Nucleus accumbens (tissue), 56 donors: Measurements from ENCODE around the gene OPCML.

ENCODE experiments used
- DNase-seq, 56 donors: peaks; one replicate each; lab custom pipeline; 2025; lab: John Stamatoyannopoulos, UW

Gene OPCML

DNA sequence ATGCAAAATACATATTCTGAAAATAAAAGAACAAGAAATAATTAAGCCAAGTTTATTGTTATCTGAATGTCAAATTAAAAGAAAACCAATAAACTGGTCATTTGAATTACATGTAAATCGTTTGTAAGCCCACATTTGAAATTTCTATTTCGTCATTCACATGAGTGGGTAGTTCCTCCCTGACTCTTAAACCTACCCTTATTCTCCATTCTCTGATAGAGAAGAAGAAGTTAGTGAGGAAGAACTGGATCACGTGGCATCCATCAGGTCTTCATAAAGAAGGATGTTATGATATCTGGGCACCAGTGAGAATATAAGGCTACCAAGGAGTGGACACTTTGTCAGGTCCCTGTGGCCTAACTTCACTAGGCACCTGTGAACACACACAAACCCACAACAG is 328.1 kb downstream of the OPCML start:
- DNase-seq = no peak

DNA sequence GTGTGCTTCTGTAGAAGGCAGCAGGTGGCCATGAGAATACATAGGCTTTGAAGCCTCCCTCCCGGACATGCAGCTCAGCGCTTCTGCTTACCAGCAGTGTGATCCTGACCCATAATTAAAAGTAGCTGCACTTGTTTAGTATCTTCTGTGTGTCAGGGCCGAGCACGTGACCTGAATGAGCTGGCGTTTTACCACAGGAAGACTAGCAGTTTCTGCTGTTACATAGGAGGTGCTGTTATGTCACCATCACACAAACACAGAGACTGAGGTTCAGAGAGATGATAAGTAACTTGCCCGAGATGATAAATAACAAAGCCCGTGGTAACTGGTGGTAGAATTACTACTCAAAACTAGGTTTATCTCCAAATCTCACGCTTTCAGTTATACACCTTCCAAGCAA is 329.5 kb downstream of the OPCML start:
- no peak for DNase-seq

DNA sequence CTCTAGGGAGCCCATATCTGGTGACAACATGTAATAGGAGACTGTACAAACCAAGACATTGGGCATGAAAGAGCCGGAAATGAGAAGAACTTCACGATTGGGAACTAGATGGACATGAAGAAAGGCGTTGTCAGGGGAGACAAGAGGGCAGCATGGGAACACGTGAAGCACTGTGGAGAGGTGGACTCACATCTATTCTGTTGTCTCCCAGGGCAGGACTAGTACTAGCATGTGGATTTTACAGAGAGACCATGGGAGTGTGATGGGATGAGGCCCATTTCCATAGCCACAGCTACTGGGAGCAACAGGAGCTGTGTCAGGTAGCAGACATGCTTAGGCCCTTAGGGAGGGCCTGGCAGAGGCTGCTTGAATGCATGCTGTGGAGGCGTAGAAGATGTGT is 333.9 kb downstream of the OPCML start:
- no peak for DNase-seq

DNA sequence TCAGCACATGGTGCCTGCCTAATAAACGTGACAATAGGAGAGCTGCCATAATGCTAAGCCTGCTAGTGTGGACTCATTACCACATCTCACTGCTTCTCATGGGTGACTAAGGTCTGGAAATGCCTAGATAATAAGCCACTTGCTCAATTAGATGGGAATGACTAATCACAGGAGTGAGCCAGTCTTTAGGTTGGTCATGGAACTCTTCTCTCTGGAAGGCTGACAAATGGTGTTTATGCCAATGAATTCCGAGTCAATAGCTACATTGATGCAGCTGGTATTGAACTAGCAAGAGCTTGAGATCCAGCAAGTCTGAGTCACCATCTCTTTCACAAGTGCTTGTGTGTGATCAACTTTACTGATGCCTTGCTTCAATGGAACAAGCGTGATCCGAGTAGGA is 334.9 kb downstream of the OPCML start:
- DNase-seq = peak in 1 of 56 donors; percentile 2

DNA sequence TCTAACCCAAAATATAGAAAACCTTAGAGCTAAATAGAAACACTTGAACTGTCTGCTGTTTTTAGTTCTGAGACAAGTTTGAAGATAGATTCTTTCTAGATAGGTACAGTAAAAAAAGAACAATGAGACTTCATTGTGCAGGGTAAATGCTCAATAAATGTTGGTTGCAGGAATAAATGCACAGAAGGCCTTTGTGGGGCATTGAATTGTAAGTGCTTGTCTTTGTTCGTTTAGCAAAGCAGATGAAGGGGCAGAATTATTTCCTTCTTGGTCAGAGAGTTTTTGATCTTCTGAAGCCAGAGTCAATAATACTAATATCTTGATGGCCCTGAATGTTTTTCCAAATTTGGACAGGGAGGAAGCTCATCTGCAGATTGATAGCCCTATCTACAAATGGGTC is 340.4 kb downstream of the OPCML start:
- no peak for DNase-seq

DNA sequence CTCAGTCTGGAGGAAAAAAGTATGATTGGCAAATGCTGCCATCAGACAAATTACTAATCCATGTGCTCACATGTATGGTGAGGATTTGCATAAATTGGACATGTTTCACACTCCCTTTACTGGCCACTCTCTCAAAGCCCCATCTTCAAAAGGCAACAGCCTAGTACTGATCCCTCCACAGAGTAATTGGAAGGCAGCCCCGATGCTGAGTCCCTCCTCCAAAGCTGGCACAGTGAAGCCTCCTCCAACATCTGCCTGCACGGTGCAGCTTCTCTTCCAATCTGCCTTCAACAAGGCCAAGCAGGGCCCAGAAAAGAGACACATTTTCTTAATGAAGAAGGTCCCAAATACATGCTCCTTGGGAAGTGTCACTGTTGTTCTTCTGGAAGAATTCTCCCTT is 350.6 kb downstream of the OPCML start:
- DNase-seq = no peak

DNA sequence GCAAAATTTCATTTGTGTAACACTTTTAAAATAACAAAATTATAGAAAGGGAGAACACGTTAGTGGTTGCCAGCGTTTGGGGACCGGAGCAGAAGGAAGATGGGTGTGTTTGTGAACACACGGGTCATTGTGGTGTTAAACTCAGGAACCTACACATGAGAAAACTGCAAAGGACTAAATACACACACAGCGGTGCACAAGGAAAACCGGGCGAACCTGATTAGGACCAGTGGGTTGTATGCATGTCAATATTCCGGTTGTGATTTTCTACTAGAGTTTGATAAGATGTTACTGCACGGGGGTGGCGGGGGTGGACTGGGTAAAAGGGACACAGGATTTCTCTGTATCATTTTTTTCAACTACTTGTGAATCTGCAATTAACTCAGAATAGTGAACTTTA is 351.2 kb downstream of the OPCML start:
- DNase-seq = no peak

DNA sequence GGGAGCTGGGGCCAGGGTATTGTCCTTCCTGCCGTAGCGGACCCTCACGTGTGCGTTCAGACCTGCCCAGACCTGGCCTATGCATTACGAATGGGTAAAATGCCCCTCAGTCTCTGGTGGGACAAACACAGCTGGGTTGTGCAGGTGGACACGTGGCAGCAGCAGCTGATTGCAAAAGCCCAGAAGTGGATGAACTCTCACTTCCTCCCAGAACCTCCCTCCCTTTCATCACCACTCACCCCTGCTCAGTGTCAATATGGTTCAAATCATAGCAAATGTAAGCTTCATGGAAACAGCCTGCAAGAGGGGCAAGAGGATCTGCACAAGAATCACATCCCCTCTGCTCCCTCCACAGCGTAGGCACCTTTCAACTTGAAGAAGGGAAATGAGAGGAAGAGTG is 352.1 kb downstream of the OPCML start:
- no peak for DNase-seq

DNA sequence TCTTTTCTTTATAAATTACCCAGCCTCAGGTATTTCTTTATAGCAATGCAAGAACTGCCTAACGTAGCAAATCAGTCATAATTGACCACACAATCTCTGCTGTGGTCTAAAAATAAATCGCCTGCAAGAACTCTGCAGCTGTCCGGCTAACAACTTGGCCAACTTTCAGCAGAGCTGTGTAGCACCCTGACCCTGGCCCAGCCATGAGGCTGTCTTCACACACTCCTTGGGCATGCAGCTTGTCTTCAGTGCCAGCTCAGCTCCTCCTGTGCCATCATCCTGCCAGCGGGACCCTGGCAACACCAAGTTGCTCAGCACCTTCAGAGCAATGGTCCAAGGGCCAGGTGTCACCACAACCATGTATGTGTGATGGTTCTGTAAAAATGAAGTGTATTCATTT is 355.6 kb downstream of the OPCML start:
- DNase-seq = no peak

DNA sequence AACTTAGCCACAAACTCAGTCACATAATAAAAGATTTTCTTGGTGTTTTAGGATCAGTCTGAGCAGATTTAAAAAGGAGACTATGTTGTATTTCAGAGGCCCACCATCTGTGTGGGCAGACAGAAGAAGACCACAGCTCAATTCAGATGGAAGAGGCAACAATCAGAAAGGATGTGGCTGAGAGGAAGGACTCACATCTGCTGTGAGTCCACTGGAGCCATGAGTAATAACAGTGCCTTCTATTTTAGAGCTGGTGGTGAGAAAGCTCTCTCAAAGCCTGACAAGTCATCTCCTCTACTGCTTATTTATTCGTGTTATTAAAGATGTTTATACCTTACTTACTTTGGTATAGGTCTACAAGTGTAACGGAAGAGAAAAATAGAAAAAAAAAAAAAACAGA is 357.2 kb downstream of the OPCML start:
- DNase-seq = no peak

DNA sequence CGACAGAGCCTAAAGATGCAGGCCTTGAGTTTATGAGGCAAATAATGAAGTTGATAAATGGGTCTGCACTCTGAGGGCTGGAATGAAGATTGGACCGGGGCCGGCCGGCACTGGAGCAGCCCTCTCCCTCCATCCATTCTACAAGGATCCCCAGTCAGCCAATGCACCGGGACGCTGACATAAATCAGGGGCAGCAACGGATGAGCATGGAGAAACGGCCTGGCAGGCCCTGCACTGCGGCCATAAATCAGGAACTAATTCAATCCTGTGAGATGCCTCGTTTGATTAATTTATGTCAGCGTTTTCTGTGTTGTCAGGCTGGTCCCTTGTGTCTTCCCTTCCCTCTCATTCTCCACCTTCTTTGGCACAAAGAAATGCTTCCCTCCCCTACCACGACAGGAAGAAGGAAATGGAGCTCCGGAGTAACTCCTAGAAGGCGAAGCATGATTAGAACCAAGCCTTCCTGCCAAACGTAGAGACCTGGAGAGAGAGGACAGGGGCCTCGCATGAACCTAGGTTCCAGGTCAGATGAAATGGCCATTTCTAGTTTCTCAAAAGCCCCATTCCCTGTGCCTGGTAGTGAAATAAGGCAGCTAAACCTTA is 358.4 kb downstream of the OPCML start:
- DNase-seq = no peak

DNA sequence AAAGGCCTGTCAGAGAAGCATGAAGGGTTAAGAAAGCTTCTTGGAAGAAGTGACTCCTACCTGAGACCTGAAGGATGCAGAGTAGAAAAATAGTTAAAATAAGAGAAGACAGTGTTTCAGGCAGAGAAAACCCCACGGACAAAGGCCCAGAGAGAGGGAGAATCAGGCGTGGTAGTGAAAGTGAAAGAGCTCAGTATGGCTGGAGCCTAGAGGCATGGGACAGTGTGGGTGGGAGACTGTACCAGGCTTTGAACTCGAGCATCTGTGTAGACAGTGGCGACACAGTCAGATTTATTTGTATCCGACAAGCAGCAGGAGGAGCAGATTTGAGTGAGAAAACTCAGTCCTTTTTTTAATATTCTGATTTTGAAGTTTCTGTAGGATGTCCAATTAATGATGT is 360.0 kb downstream of the OPCML start:
- no peak for DNase-seq

DNA sequence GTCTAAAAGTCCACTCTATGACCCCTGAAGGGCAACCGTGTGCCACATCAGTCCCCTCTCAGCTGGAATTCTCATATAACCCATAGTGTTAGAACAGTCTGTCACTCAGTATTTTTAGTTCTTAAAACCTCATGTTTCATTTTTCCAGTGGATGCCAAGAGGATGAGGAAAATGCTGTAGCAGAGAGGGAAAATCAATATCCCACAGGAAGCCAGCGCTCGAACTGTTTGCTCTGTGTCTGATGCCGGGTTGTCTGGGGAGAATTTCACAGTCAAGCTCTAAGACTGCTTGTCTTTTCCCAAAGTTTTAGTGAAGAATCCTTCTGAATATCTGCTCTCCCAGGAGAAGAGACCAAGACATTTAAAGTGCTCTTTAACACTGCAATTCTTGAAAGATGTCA is 360.9 kb downstream of the OPCML start:
- DNase-seq = no peak

DNA sequence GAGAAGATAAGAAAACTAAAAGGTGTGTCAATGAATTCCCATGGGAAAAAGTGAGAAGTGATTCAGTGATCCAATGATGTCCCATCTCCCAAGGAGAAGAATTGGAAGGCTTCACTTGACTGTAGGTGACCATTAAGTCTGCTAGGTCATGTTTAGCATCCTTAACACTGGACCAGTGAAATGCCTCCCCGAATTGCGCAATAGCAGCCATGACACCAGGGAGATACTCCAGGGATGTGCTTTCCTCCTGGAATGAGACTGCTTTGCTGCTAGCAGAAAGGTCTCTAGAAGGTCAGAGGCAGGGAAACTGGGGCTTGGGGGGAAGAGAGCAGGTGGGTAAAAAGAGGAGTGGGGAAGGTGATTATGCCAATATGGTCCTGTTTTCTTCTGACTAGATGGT is 364.3 kb downstream of the OPCML start:
- DNase-seq = no peak

DNA sequence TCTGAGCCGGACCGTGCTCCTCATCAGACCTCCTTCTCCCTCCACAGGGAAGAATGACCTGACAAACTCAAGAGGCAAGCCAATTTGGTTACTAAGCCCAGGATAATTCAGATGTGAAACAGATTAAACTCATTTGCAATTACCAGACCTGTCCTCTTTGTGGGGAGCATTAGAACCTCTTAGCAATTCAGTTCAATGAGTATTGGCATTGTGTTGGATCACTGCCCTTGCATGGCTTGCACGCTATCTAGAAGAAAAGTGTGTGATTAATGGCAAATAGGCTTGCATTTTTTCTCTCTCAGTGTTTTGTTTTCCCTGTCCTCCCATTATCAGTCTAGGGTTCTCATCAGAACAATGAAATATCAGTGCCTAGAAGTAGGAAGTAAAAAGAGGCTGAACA is 365.6 kb downstream of the OPCML start:
- no peak for DNase-seq

DNA sequence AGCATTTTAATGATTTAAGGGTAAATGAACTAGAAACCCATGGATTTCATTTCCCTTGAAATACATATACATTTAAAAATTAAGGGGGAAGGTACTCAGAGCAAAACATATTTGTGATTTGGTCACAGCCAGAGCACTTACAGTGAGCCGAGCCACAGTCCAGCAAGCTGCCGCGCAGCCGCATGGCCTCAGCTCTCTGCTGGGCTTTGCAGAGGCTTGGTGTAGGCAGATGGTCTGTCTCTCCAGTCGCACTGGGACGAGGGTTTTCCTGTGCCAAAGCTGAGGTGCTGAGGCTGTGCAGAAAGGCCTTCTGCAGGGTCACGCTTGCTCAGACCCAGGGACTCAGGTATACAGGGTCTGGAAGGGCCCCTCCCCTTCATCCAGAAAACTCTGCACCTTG is 367.3 kb downstream of the OPCML start:
- DNase-seq = no peak

DNA sequence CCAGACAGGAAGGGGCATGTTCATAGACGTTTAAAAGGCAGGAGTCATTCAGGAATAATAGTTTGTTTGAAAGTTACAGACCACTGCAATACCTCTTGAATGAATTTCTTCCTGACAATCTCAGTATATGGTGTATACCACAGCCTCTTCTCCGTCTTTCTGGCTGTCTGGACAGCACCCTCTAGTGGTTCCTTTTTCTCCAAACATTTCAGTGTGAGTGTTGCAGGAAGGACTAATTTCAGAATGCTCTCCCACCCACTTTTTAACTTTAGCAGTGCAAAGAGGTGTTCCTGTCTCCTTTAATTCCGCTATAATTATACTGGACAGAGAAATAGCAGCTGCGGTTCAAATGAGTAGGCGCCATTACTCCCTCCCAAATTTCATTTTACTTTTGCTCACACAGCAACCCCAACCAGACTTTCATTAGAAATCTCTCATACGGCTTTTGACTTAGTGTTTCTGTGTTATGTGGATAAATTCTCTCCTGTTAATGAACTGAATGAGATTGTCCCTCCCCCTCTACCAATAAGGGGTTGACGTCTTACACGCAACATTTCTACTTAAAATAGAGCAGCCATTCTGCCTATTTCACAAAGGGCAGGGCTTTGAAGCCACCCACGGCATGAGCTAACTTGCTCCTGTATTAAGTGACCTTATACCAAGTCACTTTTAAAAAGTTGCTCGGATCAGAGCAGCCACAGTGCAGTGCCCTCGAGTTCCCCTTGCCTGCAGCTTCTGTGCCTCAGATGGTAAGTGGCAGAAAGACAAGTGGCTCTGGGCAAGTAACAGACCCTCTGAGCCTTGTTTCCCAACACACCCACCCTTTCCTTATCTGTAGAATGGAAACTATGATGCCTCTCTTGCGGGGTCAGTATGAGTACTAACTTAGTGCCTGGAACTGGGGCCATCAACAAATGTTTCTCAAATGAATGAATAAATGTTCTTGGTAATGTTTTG is 368.6 kb downstream of the OPCML start:
- peak in 11 of 56 donors; percentile 3 to 46 (median 14) for DNase-seq

DNA sequence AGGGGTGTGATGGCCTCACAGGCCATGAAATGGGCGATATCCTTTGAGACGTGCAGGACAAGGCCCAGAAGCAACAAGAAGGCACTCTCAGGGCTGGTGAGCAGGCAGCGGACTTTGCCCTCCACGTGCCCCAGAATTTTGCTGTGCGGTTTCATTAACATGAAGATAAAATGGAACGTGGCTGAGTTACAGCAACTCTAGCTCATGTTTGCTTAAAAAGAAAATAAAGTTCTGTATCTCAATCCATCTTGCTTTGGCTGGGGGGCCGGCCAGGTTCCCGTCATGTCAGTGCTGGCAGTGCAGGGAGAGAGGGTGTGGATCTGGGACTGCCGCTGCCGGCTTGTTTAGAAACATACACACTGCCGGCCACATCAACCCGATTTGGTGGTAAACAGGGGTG is 370.1 kb downstream of the OPCML start:
- no peak for DNase-seq

DNA sequence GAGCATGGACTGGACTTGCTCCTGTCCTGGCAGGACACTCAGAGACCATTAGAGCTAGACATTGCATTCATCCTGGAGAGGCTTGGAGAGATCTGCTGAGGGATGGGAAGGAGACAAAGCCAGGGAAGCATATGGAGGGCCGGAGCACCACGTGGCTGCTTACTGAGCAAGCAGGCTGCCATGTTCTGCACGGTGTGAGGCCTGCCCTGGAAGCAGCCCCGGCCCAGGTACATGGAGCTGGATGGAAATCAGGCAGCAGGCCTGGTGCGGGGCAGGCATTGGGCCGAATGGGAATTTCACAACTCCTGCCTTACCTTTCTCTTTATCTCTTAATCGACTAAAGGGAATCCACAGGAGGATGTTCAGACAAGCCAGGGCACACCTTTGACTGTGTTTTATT is 371.5 kb downstream of the OPCML start:
- no peak for DNase-seq

DNA sequence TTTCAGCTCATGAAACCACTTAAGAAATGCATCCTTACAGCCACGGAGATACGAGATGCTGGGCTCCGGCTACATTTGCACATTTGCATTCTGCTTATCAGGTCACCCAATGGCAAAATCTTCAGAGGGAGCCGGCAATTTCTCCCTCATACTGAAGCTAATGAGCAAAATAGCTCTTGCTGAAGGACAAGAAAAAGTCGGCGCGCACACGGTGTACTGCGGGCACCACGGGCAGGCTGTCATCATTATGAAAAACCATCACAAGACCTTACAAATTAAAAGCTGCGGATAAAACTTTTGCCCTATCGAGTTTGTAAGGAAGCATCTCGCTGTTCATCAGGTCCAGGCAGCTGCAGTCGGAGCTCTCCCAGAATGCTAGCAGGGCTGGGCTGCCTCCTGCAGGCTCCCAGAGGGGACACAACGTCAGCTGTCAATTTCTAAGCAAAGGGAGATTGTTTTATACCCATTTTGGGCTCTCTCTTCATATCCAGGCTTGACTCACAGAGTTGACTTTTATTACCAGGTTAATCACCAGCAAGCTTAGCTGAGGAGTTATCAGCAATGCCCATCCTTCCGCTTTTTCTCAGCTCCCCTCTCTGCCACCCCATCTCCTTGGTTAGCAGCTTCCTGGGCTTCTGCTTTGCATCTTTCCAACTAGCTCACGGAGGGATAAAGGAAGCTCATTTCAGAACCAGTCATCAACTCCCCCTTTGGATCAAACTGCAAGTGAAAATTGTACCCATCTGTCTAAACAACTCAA is 375.1 kb downstream of the OPCML start:
- peak in 7 of 56 donors; percentile 3 to 39 (median 16) for DNase-seq

DNA sequence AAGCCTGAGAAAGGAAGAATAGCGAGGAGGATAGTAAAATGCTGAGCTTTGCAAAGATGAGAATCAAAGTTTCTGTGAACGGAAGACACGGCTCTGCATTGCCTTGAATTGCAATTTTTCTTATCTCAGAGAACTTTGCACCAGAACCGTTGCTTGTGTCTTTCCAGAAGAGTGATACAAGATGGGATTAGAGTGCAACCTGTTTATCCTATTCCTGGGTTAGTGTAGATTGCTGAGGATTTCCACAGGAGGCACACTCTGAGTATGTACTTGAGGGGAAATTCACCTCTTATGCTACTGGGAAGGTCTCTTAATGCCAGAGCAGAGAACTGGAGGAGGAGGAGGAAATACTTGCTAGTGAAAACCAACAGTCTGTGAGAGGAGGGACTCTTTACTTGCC is 377.5 kb downstream of the OPCML start:
- DNase-seq = no peak
